Choroid plexus epithelial cell (primary cell): ENCODE results near the gene CPEB4.
A peak's percentile ranks its signal among the peaks of the same experiment; 100 is the strongest.

Experiments used
- DNase-seq: peaks from one replicate; pipeline ENCODE4 v3.0.0-alpha.2; 2010; ENCODE audit warnings: low read depth
- H3K4me3 ChIP-seq: 2 replicates; pipeline ENCODE4 v1.5.1; 2011; ENCODE audit warnings: low read depth, mild to moderate bottlenecking, control low read depth, low read length, moderate library complexity
- CTCF ChIP-seq: conservative IDR thresholded peaks from 2 replicates; pipeline ENCODE4 v1.5.1; 2011; ENCODE audit warnings: low read depth, mild to moderate bottlenecking, control low read depth, inconsistent platforms, low read length, moderate library complexity

The CPEB4 gene

GRCh38 chr5:173974688-173975239 lies 86.6 kb downstream of the CPEB4 start:
- no peak overlapping the region for H3K4me3 ChIP-seq
- TF ChIP-seq CTCF, result no peak
- no peak for DNase-seq

GRCh38 chr5:173981185-173981761 lies 93.1 kb downstream of the CPEB4 start:
- DNase-seq, result no peak
- no peak overlapping the region for H3K4me3 ChIP-seq
- no peak for TF ChIP-seq CTCF

GRCh38 chr5:173984218-173984617 lies 96.1 kb downstream of the CPEB4 start:
- peak; percentile 66 for DNase-seq

GRCh38 chr5:173988554-173989431 lies 100.6 kb downstream of the CPEB4 start, which contains the start of gene C5orf47:
Gene C5orf47, plus strand, starts transcription at chr5:173989170. Its CDS starts 94 bp downstream, at chr5:173989264.
- TF ChIP-seq CTCF, result no peak
- DNase-seq, result no peak

More at GRCh38 chr5:173984218-173984617, 96.1 kb downstream of the CPEB4 start:
- TF ChIP-seq CTCF, result peak; percentile 72
- no peak overlapping the region for H3K4me3 ChIP-seq

GRCh38 chr5:173989432-173990082 lies 101.4 kb downstream of the CPEB4 start:
- no peak overlapping the region for H3K4me3 ChIP-seq
- no peak for TF ChIP-seq CTCF
- DNase-seq, result no peak

More at GRCh38 chr5:173988554-173989431, 100.6 kb downstream of the CPEB4 start, which contains the start of gene C5orf47:
- no peak within 1 kb of the TSS for H3K4me3 ChIP-seq

GRCh38 chr5:173997331-173997730 lies 109.2 kb downstream of the CPEB4 start:
- no peak overlapping the region for H3K4me3 ChIP-seq
- peak; percentile 54 for DNase-seq
- no peak for TF ChIP-seq CTCF
